GM19025 (cell line): ENCODE measurements around the gene GSTO1.
A peak's percentile ranks its signal among the peaks of the same experiment; 100 is the strongest.
"Not testable (repeated sequence)": the region's sequence is repeated elsewhere in the genome, so short reads cannot be mapped to it uniquely, and the experiment has no call there.

Experiments used
- ATAC-seq: cut with Tn5 transposase; IDR thresholded peaks from one replicate; pipeline ENCODE4 v1.9.1; 2021; ENCODE audit warnings: mild to moderate bottlenecking, low read depth, moderate library complexity; ENCODE audit not compliant: unreplicated experiment

The GSTO1 gene

GRCh38 chr10:104248931-104249330 lies 5.8 kb upstream of the GSTO1 start:
- not testable (repeated sequence) for ATAC-seq

- ATAC-seq = no peak
These were observed 4.3 kb upstream of the GSTO1 start for GRCh38 chr10:104250371-104250770.

- ATAC-seq = no peak
These were observed 3.2 kb upstream of the GSTO1 start for GRCh38 chr10:104251443-104251842.

GRCh38 chr10:104252368-104252767 lies 2.3 kb upstream of the GSTO1 start:
- no peak for ATAC-seq

DNA sequence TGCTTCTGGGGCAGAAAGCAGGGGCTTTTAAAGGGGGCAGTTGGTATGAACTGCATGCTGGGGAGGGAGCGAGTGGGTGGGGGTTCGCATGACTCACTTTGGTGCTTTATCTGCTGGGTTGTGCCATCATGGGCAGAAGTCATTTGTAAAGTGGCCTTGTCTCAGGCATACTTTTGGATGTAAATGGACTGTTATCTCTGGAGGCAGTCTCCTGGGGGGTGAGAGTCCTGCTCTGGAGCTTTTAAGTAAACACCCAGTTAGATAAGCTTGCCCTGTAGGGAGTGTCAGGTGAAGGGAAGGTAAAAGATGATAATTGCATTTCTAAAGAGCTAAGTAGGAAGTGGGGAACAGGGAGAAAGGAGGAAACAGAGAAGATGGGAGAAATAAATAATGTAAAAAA lies 1.6 kb upstream of the GSTO1 start:
- ATAC-seq = no peak

DNA sequence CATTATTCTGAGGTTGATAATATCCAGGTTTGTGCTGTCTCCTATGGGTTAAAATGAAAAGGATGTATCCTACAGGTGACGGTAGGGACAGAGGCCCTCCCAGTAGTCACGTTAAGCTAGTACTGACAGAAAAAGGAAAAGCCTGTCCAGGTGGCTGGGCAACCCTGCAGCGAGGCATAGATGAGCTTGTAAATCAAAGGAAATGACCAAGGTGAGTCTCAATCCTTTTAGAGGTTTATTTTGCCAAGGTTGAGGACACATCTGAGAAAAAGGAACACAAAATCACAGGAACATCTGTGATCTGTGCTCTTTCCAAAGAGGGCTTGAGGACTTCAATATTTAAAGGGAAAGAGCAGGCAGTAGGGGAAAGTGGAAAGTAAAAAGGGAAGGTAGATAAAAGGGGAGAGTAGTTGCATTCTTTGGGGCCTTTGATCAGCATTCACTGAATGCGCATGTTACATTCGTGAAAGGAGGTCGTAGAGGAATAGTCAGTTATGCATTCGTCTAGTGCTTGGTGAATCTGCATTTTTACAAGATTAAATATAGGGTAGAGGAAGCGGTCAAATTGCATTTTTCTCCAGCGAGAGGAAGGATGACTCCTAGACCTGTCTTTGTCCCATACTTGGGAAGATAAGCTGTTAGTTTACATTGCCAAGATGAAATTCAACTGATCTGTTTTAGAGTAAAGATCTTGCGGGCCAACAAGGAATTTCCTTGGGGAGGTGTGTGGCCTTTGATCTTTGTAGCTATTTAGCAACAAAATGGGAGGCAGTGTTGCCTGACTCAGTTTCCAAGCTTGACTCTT lies 884 bp upstream of the GSTO1 start:
- no peak for ATAC-seq

DNA sequence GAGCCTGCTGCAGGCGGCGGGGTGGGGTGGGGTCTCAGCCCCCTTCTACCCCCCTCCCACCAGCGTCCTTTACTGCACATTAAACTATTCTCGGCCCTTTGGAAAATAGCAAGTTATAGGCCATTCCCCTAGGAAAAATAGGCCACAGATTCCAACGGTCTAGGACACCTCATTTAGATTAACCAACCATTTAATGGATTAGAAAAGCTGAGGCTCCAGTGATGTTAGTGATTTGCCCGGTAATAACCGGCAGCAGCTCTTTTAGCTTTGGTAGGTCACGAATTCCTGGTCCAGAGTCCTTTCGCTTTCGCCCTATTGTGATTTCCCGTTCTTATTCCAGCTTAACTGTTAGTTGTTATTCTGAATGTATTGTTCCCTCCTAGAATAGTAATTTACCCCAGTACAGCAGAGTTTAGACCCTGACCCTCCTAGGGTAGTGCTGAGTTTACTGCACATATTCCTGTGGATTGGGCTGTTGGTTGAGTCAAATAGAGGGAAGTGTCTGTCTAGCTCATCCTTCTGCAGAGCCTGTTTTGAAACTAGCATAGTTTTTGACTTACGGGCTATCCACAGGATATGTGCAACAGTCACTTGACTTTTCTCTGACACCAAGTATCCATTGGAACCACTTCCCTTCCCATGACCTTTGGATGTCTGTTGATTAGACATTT lies 754 bp downstream of the GSTO1 start:
- no peak for ATAC-seq

GRCh38 chr10:104256335-104256961 lies 1.8 kb downstream of the GSTO1 start:
- no peak for ATAC-seq

- no peak for ATAC-seq
These were observed 2.5 kb downstream of the GSTO1 start for GRCh38 chr10:104257235-104257634.

GRCh38 chr10:104258209-104258608 lies 3.5 kb downstream of the GSTO1 start:
- ATAC-seq = no peak

DNA sequence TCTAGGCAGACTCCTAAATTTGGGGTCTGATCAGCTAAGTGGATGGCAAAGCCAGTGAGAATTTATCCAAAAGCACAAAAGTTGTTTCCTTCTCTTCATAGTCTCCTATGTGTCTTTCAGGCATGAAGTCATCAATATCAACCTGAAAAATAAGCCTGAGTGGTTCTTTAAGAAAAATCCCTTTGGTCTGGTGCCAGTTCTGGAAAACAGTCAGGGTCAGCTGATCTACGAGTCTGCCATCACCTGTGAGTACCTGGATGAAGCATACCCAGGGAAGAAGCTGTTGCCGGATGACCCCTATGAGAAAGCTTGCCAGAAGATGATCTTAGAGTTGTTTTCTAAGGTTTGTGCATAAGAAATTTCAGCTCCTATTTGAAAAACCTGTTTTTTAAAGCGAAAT lies 4.8 kb downstream of the GSTO1 start:
- no peak for ATAC-seq

DNA sequence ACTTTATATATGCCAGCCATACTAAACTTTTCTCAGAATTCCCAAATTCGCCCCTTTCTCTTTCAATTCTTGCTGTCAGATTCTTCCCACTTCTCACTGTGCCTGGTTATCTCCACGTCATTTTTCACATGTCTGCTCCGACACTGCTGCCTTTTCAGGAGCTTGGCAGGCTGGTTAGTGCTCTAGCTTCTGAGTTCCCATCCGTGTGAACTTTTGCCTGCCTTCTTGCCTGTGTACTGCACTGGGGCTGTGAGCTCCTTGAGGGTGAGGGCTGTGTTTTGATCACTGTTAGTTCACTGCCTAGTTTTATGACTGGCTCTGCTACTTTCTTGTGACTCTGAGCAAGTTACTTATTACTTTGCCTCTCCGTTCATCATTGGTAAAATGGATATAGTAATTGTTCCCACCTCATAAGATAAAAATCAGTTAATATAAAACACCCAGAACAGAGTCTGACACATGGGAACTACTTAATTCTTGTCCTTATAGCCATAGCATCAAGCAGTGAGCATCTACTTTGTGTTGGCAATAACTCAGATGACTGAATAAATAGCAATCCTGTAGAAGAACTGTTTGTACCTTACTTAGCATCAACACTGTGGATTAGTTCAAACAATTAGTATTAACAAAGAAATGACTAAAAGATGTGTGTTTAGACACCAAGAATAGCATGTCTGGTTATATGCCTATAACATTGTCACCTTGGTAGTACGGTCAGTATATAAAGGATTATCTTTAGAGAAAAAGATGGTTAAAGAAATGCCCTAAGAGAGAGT lies 5.5 kb downstream of the GSTO1 start:
- ATAC-seq = no peak

GRCh38 chr10:104260775-104261115 lies 6.1 kb downstream of the GSTO1 start:
- no peak for ATAC-seq

- no peak for ATAC-seq
These were observed 7.4 kb downstream of the GSTO1 start for GRCh38 chr10:104262055-104262454.

- no peak for ATAC-seq
These were observed 10.1 kb downstream of the GSTO1 start for GRCh38 chr10:104264783-104265182.

DNA sequence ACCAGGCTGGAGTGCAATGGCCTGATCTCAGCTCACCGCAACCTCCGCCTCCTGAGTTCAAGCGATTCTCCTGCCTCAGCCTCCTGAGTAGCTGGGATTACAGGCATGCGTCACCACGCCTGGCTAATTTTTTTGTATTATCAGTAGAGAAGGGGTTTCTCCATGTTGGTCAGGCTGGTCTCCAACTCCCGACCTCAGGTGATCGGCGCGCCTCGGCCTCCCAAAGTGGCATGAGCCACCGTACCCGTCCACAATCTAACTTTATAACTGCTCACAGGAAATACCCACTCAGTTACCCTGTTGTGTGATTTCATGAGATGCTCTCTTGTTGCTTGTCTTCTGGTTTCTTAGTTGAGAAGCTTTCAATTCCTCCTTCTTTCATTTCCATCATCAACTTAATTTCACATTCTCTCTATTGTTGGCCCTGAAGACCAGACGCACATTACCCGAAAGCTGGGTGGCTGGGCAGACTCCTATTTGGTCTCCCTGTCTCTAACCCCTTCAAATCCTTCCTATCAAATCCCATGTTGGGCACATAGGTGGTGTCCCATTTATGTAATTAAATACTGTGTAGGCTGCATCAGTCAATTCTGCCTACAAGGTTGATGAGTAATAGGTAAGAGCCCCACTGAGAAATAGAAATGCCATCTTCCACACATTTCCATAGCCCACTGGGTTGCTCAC lies 13.2 kb downstream of the GSTO1 start:
- no peak for ATAC-seq

DNA sequence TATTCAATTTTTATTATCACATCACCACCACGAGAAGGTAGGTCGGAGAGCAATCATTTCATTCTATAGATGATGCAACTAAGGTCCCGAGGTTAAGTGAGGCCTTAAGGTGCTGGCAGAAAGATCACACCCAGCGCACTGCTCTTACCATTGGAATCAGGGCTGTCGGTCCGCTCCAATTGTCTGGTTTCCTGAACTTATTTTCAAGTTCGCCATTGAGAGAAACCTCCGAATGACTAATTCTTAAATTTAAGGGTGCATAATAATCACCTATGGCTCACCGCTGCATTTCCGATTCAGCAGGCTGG lies 13.7 kb downstream of the GSTO1 start:
- no peak for ATAC-seq

DNA sequence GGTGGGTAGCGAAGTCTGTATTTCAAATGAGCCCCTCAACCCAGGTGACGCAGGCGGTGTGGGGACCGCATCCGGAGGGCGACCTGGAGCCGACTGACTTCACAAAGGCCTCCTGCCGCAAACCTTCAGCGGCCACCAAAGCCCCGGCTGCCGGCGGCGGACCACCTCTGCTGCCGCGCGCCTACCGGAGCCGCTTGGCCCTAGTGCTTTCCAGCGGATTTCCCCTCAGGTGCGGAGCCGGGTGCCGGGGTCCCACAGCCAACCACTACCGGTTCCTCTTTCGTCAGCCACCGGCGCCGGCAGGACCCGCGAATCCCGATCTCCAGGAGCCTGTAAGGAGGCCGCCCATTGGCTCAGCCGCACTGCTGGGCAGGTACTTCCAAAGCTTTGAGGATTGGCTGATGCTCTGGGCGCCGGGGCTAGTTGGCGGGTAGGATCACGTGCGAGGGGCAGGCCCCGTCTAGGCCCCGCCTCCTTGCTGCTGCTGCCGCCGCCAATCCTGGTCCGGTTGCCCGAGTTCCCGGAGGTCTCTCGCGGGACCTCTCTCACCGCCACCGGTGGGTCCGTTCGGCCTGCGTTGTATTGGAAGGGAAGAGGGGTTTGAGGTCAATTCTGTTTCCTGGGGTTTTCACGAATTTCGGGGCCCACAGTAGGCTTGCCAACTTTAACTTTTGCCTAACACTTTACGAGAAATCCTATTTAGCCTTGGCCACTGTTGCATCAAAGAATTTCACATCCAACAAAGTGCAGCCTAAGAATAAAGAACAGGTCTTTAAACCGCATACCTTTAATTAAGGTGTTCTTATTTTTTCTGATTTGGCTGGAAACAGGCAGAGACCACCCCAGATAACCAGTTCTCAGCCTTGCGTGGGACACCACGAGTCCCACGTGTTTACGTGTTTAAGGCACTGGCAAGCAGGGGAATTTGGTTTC lies 14.3 kb downstream of the GSTO1 start, which contains the start of gene GSTO2:
TSS of gene GSTO2 (plus strand) at position 472 of the 933 bp plus-strand sequence. CDS start 5,732 bp downstream, outside the sequence.
- peak; percentile 98 for ATAC-seq

GRCh38 chr10:104273286-104273685 lies 18.6 kb downstream of the GSTO1 start:
- no peak for ATAC-seq
